ENCODE results near the gene CXCR5.

The CXCR5 gene

DNA sequence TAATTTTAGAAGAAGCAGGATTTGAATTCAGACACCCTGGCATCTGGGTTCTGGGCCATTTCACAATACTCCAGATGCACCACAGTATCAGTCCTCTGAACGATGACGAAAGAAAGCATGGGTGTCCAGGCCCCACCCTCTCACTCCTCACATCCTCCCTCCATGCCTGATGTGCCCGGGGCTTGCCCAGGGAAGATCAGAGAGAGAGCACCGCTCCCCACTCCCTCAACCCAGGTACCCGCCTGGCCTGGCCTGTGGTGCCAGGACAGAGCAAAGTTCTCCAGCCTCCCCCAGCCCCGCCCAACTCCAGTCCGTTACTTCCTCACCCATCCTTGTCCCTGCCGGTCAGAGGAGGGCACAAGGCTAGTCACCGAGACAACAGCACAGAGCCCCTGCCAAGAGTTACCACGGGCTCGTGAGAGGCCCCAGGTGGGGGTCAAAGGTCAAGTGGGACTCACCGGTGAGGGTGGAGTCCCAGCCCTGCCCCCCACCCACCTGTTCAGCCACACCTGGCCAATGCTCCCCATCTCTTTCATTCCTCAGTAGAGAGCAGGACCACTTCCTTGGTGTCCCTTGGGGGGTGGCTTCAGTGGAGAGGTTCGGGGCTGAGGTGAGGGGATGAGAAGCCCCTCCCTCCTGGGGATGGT lies 33.9 kb downstream of the CXCR5 start (continued):
- no peak for TF ChIP-seq ZNF341 (tag by site-specific recombination; IDR thresholded peaks at IDR 0.05; ENCODE audit: low read depth)
- no peak for TF ChIP-seq OVOL3 (tag by site-specific recombination; IDR thresholded peaks at IDR 0.05)
- TF ChIP-seq, protein P1, sequence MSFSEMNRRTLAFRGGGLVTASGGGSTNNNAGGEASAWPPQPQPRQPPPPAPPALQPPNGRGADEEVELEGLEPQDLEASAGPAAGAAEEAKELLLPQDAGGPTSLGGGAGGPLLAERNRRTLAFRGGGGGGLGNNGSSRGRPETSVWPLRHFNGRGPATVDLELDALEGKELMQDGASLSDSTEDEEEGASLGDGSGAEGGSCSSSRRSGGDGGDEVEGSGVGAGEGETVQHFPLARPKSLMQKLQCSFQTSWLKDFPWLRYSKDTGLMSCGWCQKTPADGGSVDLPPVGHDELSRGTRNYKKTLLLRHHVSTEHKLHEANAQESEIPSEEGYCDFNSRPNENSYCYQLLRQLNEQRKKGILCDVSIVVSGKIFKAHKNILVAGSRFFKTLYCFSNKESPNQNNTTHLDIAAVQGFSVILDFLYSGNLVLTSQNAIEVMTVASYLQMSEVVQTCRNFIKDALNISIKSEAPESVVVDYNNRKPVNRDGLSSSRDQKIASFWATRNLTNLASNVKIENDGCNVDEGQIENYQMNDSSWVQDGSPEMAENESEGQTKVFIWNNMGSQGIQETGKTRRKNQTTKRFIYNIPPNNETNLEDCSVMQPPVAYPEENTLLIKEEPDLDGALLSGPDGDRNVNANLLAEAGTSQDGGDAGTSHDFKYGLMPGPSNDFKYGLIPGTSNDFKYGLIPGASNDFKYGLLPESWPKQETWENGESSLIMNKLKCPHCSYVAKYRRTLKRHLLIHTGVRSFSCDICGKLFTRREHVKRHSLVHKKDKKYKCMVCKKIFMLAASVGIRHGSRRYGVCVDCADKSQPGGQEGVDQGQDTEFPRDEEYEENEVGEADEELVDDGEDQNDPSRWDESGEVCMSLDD (tag by site-specific recombination; IDR thresholded peaks at IDR 0.05): peak; percentile 47; the same call in 1 of the 2 replicates
- TF ChIP-seq, protein P2, sequence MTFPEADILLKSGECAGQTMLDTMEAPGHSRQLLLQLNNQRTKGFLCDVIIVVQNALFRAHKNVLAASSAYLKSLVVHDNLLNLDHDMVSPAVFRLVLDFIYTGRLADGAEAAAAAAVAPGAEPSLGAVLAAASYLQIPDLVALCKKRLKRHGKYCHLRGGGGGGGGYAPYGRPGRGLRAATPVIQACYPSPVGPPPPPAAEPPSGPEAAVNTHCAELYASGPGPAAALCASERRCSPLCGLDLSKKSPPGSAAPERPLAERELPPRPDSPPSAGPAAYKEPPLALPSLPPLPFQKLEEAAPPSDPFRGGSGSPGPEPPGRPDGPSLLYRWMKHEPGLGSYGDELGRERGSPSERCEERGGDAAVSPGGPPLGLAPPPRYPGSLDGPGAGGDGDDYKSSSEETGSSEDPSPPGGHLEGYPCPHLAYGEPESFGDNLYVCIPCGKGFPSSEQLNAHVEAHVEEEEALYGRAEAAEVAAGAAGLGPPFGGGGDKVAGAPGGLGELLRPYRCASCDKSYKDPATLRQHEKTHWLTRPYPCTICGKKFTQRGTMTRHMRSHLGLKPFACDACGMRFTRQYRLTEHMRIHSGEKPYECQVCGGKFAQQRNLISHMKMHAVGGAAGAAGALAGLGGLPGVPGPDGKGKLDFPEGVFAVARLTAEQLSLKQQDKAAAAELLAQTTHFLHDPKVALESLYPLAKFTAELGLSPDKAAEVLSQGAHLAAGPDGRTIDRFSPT (tag by site-specific recombination; IDR thresholded peaks at IDR 0.05): peak; percentile 43
- TF ChIP-seq ZNF48 (tag by site-specific recombination; IDR thresholded peaks at IDR 0.05): no peak
- peak; percentile 40; the same call in 1 of the 2 replicates for TF ChIP-seq GLIS2 (tag by site-specific recombination; IDR thresholded peaks at IDR 0.05)
- peak; percentile 73 for TF ChIP-seq SCRT1 (tag by site-specific recombination; IDR thresholded peaks at IDR 0.05; ENCODE audit: borderline replicate concordance)
- TF ChIP-seq ZNF707 (tag by site-specific recombination; IDR thresholded peaks at IDR 0.05): no peak
- peak; percentile 37; the same call in 1 of the 2 replicates for TF ChIP-seq SP2 (tag by site-specific recombination; IDR thresholded peaks at IDR 0.05)
- no peak for TF ChIP-seq HOXD13 (CRISPR knock-in tag; IDR thresholded peaks at IDR 0.05; ENCODE audit: borderline replicate concordance)
- no peak for TF ChIP-seq ZNF184 (tag by site-specific recombination; IDR thresholded peaks at IDR 0.05)
- TF ChIP-seq, protein P3, sequence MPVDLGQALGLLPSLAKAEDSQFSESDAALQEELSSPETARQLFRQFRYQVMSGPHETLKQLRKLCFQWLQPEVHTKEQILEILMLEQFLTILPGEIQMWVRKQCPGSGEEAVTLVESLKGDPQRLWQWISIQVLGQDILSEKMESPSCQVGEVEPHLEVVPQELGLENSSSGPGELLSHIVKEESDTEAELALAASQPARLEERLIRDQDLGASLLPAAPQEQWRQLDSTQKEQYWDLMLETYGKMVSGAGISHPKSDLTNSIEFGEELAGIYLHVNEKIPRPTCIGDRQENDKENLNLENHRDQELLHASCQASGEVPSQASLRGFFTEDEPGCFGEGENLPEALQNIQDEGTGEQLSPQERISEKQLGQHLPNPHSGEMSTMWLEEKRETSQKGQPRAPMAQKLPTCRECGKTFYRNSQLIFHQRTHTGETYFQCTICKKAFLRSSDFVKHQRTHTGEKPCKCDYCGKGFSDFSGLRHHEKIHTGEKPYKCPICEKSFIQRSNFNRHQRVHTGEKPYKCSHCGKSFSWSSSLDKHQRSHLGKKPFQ (tag by site-specific recombination; IDR thresholded peaks at IDR 0.05): no peak
- no peak for TF ChIP-seq EGR2 (tag by site-specific recombination; IDR thresholded peaks at IDR 0.05; ENCODE audit: low read depth)
- TF ChIP-seq BCL11B (tag by site-specific recombination; IDR thresholded peaks at IDR 0.05; ENCODE audit: low read depth): peak; percentile 77; the same call in 1 of the 2 replicates
- no peak for TF ChIP-seq FEZF1 (tag by site-specific recombination; IDR thresholded peaks at IDR 0.05)
- no peak for TF ChIP-seq ZNF266 (tag by site-specific recombination; IDR thresholded peaks at IDR 0.05; ENCODE audit: low read depth)
- peak; percentile 78; the same call in 1 of the 2 replicates for TF ChIP-seq ZEB2 (tag by site-specific recombination; IDR thresholded peaks at IDR 0.05)
- peak; percentile 80 for TF ChIP-seq SCRT2 (tag by site-specific recombination; IDR thresholded peaks at IDR 0.05)
- TF ChIP-seq, protein P4, sequence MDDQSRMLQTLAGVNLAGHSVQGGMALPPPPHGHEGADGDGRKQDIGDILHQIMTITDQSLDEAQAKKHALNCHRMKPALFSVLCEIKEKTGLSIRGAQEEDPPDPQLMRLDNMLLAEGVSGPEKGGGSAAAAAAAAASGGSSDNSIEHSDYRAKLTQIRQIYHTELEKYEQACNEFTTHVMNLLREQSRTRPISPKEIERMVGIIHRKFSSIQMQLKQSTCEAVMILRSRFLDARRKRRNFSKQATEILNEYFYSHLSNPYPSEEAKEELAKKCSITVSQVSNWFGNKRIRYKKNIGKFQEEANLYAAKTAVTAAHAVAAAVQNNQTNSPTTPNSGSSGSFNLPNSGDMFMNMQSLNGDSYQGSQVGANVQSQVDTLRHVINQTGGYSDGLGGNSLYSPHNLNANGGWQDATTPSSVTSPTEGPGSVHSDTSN (CRISPR knock-in tag; IDR thresholded peaks at IDR 0.05): no peak
- TF ChIP-seq ZNF302 (tag by site-specific recombination; IDR thresholded peaks at IDR 0.05; ENCODE audit: low read depth): no peak
- no peak for TF ChIP-seq HOXC10 (CRISPR knock-in tag; IDR thresholded peaks at IDR 0.05)
- TF ChIP-seq, protein P5, sequence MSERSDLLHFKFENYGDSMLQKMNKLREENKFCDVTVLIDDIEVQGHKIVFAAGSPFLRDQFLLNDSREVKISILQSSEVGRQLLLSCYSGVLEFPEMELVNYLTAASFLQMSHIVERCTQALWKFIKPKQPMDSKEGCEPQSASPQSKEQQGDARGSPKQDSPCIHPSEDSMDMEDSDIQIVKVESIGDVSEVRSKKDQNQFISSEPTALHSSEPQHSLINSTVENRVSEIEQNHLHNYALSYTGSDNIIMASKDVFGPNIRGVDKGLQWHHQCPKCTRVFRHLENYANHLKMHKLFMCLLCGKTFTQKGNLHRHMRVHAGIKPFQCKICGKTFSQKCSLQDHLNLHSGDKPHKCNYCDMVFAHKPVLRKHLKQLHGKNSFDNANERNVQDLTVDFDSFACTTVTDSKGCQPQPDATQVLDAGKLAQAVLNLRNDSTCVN (tag by site-specific recombination; optimal IDR thresholded peaks at IDR 0.05): peak; percentile 8
